Fibroblast of lung (primary cell): ENCODE results near the gene AKAP9. TPM values are rescaled to one million over a fixed set of nuclear protein-coding genes. Genes with fewer than 3 reads are reported as not detected.

Source experiments
- DNase-seq, 2 donors: peaks; one replicate each; pipeline versions ENCODE4 v3.0.0 to v3.0.0-alpha.2; 2010; ENCODE audit warnings: low read depth in 2 of 2
- H2AFZ ChIP-seq: 2 replicates; pipeline ENCODE4 v1.5.1; 2012; ENCODE audit warnings: low read length, control low read depth, inconsistent platforms
- H3K27ac ChIP-seq: 2 replicates; pipeline ENCODE4 v1.5.1; 2011; ENCODE audit warnings: low read length, control low read depth; ENCODE audit not compliant: insufficient read depth
- H3K27me3 ChIP-seq: 2 replicates; pipeline ENCODE4 v1.5.1; 2011; ENCODE audit warnings: mild to moderate bottlenecking, low read length; ENCODE audit not compliant: control insufficient read depth, insufficient read depth
- H3K36me3 ChIP-seq: 2 replicates; pipeline ENCODE4 v1.5.1; 2011; ENCODE audit warnings: low read length; ENCODE audit not compliant: control insufficient read depth, insufficient read depth
- H3K4me1 ChIP-seq: 2 replicates; pipeline ENCODE4 v1.5.1; 2011; ENCODE audit warnings: low read length; ENCODE audit not compliant: control insufficient read depth, insufficient read depth; ENCODE audit errors: extremely low read depth
- H3K4me2 ChIP-seq: 2 replicates; pipeline ENCODE4 v1.5.1; 2011; ENCODE audit warnings: low read length, control low read depth; ENCODE audit not compliant: insufficient read depth; ENCODE audit errors: extremely low read depth
- H3K4me3 ChIP-seq, 4 experiments: fragments of 200-600 bp in 1 of 4; sonication (generic) in 1 of 4; replicated peaks in 1 of 4; 2 replicates each; pipeline ENCODE4 v1.5.1; 2011 to 2016; ENCODE audit warnings: low read length in 4 of 4, low read depth in 3 of 4, mild to moderate bottlenecking in 3 of 4, control low read depth in 2 of 4, inconsistent platforms in 1 of 4, mixed read lengths in 1 of 4; ENCODE audit not compliant: insufficient read depth in 1 of 4; ENCODE audit errors: control extremely low read depth in 1 of 4
- H3K79me2 ChIP-seq: 2 replicates; pipeline ENCODE4 v1.5.1; 2012; ENCODE audit warnings: mild to moderate bottlenecking, low read length, inconsistent platforms; ENCODE audit not compliant: control insufficient read depth, insufficient read depth
- H3K9ac ChIP-seq: 2 replicates; pipeline ENCODE4 v1.5.1; 2011; ENCODE audit warnings: mild to moderate bottlenecking, low read length, control low read depth; ENCODE audit not compliant: insufficient read depth
- H3K9me3 ChIP-seq: 2 replicates; pipeline ENCODE4 v1.5.1; 2012; ENCODE audit warnings: low read depth, low read length; ENCODE audit not compliant: control insufficient read depth, insufficient read depth
- H4K20me1 ChIP-seq: 2 replicates; pipeline ENCODE4 v1.5.1; 2011; ENCODE audit warnings: low read length; ENCODE audit not compliant: control insufficient read depth, insufficient read depth; ENCODE audit errors: extremely low read depth
- CTCF ChIP-seq, 2 donors: IDR thresholded peaks in 1 of 2; conservative IDR thresholded peaks in 1 of 2; 1 replicate in 1 of 2; 2 replicates in 1 of 2; pipeline ENCODE4 v1.5.1; 2011 to 2012; ENCODE audit warnings: low read length in 2 of 2, control low read depth in 1 of 2, inconsistent platforms in 1 of 2, low read depth in 1 of 2, mild to moderate bottlenecking in 1 of 2
- EZH2 ChIP-seq: IDR thresholded peaks from 2 replicates; pipeline ENCODE4 v1.5.1; 2012; ENCODE audit warnings: low read length, control low read depth, mild to moderate bottlenecking; ENCODE audit errors: missing control alignments
- polyA plus RNA-seq, 2 donors: library from polyadenylated mRNA; depleted of rRNA in 1 of 2; stranded (reverse) in 1 of 2; unstranded in 1 of 2; fragments of >200 nt; gene quantifications; 2 replicates each; pipeline ENCODE4 v1.2.1, GENCODE V29; 2011 to 2012; ENCODE audit warnings: missing spikeins in 1 of 2
- total RNA-seq: library from RNA; depleted of rRNA; stranded (reverse); fragments of >200 nt; gene quantifications from 2 replicates; pipeline ENCODE4 v1.2.1, GENCODE V29; 2014

Gene AKAP9
- total and polyA plus RNA-seq, 2 donors (not counting 1 experiment from before 2014, with no cell fraction given) = 16.6 to 46.6 TPM

GRCh38 chr7:92058040-92058439, 117.4 kb downstream of the AKAP9 start:
- Histone ChIP-seq H3K9me3 (no peaks in the 10 kb centered on the region), H3K4me3 (no peak overlapping the region), H3K4me2 (no peak overlapping the region), H3K36me3 (no peaks in the 10 kb centered on the region), H3K27me3 (no peaks in the 10 kb centered on the region), H3K4me1 (no peaks in the 10 kb centered on the region), H3K79me2 (no peaks in the 10 kb centered on the region), H3K9ac (no peak overlapping the region), H2AFZ (no peak overlapping the region), H3K27ac (no peak overlapping the region), H4K20me1 (no peaks in the 10 kb centered on the region)
- TF ChIP-seq EZH2 (no peak), CTCF (conservative IDR thresholded peaks at IDR 0.05 in 1 of 2, IDR thresholded peaks at IDR 0.05 in 1 of 2; ENCODE audit: low read depth in 1 of 2, low read length in 2 of 2) (no peak)
- DNase-seq = peak in 1 of 2 donors; percentile 7

- no peak overlapping the region for H3K27ac ChIP-seq
- no peaks in the 10 kb centered on the region for H3K27me3 ChIP-seq
- no peak for DNase-seq
- H4K20me1 ChIP-seq = no peaks in the 10 kb centered on the region
- H3K4me3 ChIP-seq = no peak overlapping the region
- H3K9me3 ChIP-seq = no peaks in the 10 kb centered on the region
- no peaks in the 10 kb centered on the region for H3K79me2 ChIP-seq
- no peak overlapping the region for H3K4me2 ChIP-seq
- no peak overlapping the region for H2AFZ ChIP-seq
- no peaks in the 10 kb centered on the region for H3K36me3 ChIP-seq
- TF ChIP-seq CTCF (conservative IDR thresholded peaks at IDR 0.05 in 1 of 2, IDR thresholded peaks at IDR 0.05 in 1 of 2; ENCODE audit: low read depth in 1 of 2, low read length in 2 of 2) = no peak
- TF ChIP-seq EZH2 = no peak
- no peak overlapping the region for H3K9ac ChIP-seq
- no peaks in the 10 kb centered on the region for H3K4me1 ChIP-seq
Measured at GRCh38 chr7:92058899-92059298, 118.2 kb downstream of the AKAP9 start.

- no peak overlapping the region for H2AFZ ChIP-seq
- H3K4me2 ChIP-seq = no peak overlapping the region
- no peaks in the 10 kb centered on the region for H3K36me3 ChIP-seq
- H4K20me1 ChIP-seq = no peaks in the 10 kb centered on the region
- H3K9me3 ChIP-seq = no peaks in the 10 kb centered on the region
- TF ChIP-seq CTCF (conservative IDR thresholded peaks at IDR 0.05 in 1 of 2, IDR thresholded peaks at IDR 0.05 in 1 of 2; ENCODE audit: low read depth in 1 of 2, low read length in 2 of 2) (no peak), EZH2 (no peak)
- DNase-seq = peak in 1 of 2 donors; percentile 27
- H3K4me3 ChIP-seq = no peak overlapping the region
- H3K9ac ChIP-seq = no peak overlapping the region
- no peaks in the 10 kb centered on the region for H3K27me3 ChIP-seq
- no peaks in the 10 kb centered on the region for H3K79me2 ChIP-seq
- H3K4me1 ChIP-seq = no peaks in the 10 kb centered on the region
- no peak overlapping the region for H3K27ac ChIP-seq
Measured at GRCh38 chr7:92061154-92061553, 120.5 kb downstream of the AKAP9 start.
